Activated naive CD4-positive, alpha-beta T cell treated with Interleukin-2 at 50 U/mL for 16 hours (primary cell): ENCODE data around the gene CBX3.
A peak's percentile ranks its signal among the peaks of the same experiment; 100 is the strongest.
"Not testable (repeated sequence)": the region's sequence is repeated elsewhere in the genome, so short reads cannot be mapped to it uniquely, and the experiment has no call there.

Experiments used
- DNase-seq: peaks from one replicate; pipeline ENCODE4 v3.0.0-alpha.2; 2020

The CBX3 gene

DNA sequence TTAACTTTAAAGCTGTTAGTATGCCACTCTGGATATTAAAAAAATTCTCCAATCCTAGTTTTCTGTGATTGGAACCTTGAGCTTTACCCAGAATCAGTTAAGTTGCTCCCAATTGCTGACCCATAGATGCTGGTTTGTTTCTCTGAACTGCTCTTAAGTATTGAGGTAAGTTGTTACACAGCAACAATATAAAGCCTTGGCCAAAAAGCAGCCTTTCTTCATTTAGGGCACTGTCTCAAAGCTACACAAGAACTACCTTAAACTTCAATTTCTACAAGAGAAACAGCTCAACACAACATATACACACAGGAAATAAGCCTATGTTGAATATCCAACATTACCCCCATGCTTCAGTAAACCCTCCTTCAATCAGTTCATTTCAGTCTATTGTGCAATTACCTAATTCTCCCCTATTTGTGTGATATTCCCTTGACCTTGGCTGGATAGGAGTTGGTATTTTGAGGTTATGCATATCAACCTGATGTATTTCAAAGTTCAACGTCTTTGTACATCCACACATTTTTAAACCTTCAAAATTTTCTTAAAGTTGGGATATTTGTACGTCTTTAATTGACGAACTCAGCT lies 12.5 kb upstream of the CBX3 start:
- DNase-seq: no peak

DNA sequence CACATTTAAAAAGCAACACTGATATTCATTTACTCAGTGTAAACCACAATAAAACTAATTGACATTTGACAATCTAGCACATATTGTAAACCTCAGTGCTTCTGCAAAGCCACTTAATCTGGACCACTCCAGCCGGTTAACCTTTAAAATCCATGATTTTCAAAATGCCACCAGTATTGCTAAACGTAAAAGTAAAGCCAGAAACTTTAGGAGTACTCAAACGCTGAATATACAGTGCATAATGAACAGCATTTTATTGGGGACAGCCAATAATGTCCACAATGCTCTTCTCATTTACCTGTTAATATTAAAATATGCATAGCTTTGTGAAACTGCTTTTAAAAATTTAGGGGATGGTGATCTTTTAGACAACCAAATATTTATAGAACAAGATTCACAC lies 11.8 kb upstream of the CBX3 start:
- no peak for DNase-seq

GRCh38 chr7:26190417-26190869 lies 11.1 kb upstream of the CBX3 start:
- no peak for DNase-seq

DNA sequence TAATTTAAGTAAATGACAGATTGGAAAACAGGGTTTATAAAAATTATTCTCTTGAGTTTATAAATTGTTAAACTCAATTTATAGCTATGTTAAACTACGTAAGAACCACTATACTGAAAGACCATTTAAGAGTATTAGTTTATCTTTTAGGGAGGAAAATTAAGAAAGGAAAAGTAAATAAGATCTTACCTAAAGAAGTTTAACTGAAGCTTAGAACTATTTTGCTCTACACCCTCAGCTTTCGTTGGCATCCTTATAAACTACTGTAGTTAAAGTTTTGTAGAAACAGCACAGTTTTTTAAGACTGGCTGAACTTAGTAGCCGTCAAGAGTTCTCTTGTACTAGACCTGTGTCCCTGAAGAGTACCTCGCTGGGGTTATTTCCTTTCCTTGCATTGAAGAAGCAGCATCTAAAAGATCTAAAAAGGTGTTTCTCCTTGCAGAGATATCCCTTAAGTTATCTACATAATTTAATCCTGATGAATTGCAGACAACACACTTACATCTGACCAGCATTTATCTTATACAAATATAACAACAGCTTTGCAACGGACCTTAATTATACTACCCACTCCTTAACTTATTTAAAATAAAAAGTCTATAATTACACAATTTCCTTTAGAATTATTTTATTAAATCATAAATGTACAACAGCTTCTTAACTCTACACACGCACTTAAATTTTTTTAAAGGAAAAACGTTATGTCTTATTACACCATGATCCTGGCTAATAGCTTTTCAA lies 10.1 kb upstream of the CBX3 start:
- no peak for DNase-seq

- DNase-seq: no peak
Measured at GRCh38 chr7:26191974-26192479, 9.5 kb upstream of the CBX3 start.

DNA sequence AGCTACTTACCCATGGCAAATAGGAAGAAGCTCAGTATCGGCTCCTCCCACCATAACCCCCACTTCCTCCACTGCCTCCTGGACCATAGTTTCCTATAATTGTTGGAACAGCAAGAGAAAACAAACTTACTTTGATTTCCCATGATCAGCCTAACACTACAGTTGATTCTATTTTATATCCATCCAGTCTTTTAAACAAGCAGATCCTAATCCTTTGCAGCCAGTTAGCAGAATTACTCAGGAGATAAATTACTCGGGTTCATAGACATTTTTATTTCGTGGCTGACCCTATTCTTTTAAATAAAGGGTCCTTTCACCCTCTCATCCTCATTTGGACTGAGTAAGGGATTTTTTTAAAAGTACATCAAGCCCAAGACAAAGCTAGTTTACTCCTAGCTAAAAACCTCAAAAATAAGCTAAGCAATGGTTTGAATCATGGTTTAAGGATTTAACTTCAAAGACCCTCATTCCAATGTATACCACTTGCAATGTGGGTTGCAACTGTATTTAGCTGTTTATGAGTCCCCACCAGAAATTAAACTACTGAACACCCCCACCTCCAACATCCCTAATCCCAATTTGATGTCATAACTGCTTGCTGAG lies 9.0 kb upstream of the CBX3 start:
- DNase-seq: no peak

GRCh38 chr7:26193432-26194207 lies 7.9 kb upstream of the CBX3 start:
- DNase-seq: no peak

GRCh38 chr7:26194764-26195163 lies 6.8 kb upstream of the CBX3 start:
- DNase-seq: not testable (repeated sequence)

GRCh38 chr7:26195182-26195581 lies 6.4 kb upstream of the CBX3 start:
- no peak for DNase-seq

DNA sequence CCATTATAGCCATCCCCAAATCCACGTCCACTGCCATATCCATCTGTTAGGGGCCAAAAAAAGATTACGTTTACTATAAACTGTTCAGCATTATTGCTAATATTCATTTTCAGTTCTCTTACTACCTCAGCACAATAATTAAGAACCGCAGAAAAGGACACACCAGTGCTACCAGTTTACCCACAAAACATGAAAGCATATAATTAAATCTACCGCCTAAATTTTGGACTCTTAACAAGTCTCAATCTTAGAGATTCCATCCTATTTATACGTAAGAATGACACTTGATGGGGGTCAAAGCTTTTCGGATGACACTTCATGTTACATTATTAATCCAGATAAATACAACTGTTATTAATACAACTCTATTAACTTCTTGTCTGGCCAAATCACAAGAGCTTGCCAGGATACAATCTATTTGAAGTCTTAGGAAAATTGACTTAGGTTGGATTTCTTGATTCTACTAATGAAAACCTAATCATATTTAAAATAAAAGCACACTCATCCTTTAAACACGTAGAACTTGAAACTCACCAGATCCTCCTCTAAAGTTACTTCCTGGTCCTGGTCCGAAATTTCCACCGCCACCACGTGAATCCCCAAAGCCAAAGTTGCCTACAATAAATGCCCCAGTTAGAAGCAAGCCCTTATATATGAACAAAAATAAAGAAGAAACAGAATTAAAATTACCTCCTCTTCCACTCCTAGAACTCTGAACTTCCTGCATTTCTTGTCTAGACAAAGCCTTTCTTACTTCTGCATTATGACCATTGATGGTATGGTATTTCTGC lies 5.5 kb upstream of the CBX3 start:
- DNase-seq: no peak

DNA sequence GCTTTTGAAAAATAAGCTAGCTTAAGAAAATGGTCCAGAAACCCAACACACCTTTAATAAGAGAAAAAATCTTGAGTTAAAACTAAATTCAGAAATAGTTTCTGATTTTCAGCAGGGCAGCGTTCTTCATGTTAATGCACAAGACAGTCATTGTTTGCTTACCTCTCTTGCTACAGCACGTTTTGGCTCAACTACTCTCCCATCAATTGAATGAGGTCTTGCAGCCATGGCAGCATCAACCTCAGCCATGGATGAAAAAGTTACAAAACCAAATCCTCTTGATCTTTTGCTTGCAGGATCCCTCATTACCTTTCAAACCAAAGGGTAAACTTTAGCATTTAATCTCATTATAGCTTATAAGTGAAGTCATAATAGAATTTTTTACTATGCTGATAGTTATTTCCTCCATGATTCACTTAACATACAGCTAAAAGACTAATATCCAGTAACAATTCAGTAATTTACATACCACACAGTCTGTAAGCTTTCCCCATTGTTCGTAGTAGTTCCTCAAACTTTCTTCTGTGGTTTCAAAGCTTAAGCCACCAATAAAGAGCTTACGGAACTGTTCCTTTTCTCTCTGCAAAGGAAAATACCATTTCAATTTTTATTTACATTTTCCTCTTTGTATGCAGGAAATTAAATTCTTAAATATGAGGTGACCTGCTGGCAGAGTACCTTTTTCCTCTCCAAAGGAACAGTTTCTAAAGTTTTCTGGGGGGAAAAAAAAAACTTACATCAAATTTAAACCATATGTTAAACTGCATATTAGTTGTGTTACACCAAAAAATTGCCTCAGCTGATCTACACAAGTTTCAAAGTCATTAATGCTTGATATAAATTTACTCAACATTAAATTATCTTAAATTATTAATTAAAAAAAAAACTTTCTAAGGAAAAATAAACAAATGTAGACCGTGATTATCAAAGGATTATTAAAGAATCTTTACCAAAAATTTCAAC lies 4.1 kb upstream of the CBX3 start:
- no peak for DNase-seq

GRCh38 chr7:26198133-26198780 lies 3.3 kb upstream of the CBX3 start:
- no peak for DNase-seq

- no peak for DNase-seq
Measured at GRCh38 chr7:26198781-26199169, 2.8 kb upstream of the CBX3 start.

GRCh38 chr7:26199301-26200037 lies 2.1 kb upstream of the CBX3 start:
- peak; percentile 67 for DNase-seq

- DNase-seq: peak; percentile 80
Measured at GRCh38 chr7:26200038-26200443, 1.5 kb upstream of the CBX3 start.

GRCh38 chr7:26200444-26201246 lies 900 bp upstream of the CBX3 start, which contains the start of gene HNRNPA2B1:
Gene HNRNPA2B1 (minus strand): TSS chr7:26200746. CDS start chr7:26200577, 169 bp downstream.
- peak; percentile 96 for DNase-seq

DNA sequence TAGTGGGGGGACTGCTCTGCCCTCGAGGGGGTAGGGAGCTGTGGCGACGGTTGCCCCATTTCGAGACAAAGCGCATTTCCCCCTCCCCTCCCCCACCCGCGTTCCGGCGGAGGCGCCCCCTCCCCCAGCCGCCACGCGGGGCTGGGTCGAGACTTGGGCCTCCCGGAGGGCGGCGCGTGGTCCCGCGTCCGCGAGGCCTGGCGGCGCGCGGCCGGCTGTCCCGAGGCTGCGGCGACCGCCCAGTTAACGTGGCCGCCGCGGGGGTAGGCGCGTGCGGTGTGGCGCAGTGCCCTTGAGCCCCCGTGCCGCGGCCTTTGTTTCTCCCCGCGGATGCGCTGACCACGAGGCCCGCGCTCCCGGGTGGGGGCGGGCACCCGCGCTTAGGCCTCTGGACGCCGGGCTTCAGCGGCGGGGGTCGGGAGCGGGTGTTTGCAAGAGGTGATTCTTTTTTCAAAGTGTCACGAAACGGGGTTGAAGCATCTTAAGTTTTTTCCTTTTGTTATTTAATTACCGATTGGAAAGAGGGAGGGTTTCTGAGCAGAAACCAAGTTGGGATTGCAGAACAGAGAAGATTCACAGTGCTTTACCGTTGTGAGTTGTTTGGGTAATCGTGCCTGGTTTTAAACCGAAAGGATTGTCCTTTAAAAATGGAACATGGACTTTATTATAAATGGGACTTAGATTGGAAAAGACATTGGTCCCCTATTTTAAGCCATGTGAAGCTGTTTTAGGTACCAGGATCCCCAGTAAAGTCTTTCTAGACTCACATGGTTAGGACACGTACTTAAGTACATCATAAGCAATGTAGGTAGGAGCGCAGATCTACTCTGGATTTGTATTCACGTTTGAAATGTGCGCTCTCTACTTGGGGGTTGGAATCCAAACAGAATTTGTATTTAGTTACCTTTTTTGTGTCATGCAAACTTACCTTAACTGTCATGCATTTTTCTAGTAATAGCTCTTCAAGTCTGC lies 760 bp downstream of the CBX3 start:
- peak; percentile 68 for DNase-seq

GRCh38 chr7:26203016-26203415 lies 1.5 kb downstream of the CBX3 start:
- DNase-seq: no peak
